Right lobe of liver (tissue), 6 donors: ENCODE results near the gene MBP. TPM values are rescaled to one million over a fixed set of nuclear protein-coding genes. Genes with fewer than 3 reads are reported as not detected.

Experiments used
- ATAC-seq, 4 donors: fragments of 200-7000 bp; cut with Tn5 transposase; one replicate each; pipeline ENCODE4 v1.9.1; 2020; ENCODE audit warnings: mild to moderate bottlenecking in 4 of 4, moderate library complexity in 4 of 4
- DNase-seq, 3 donors: peaks; one replicate each; pipeline ENCODE4 v3.0.0-alpha.2; 2020
- H3K27ac ChIP-seq, 3 donors: fragments of 200-600 bp; one replicate each; pipeline ENCODE4 v1.8.0; 2022
- H3K27me3 ChIP-seq, 2 donors: fragments of 200-600 bp; one replicate each; pipeline ENCODE4 v1.8.0; 2022
- H3K36me3 ChIP-seq, 4 donors: fragments of 200-600 bp; sonication (generic) in 1 of 4; one replicate each; pipeline versions ENCODE4 v1.5.1 to v1.8.0; 2017 to 2022; ENCODE audit warnings: control low read depth in 1 of 4
- H3K4me1 ChIP-seq, 4 donors: fragments of 200-600 bp; sonication (generic) in 1 of 4; one replicate each; pipeline versions ENCODE4 v1.5.1 to v1.8.0; 2017 to 2022; ENCODE audit warnings: control low read depth in 1 of 4
- H3K4me3 ChIP-seq, 3 donors: fragments of 200-600 bp; one replicate each; pipeline ENCODE4 v1.8.0; 2022
- H3K9me3 ChIP-seq, 4 donors: fragments of 200-600 bp; sonication (generic) in 1 of 4; one replicate each; pipeline versions ENCODE4 v1.5.1 to v1.8.0; 2017 to 2022; ENCODE audit warnings: control low read depth in 1 of 4
- POLR2A ChIP-seq: fragments of 450-650 bp; IDR thresholded peaks from one replicate; pipeline ENCODE4 v1.6.1; 2017; ENCODE audit warnings: antibody characterized with exemption, mild to moderate bottlenecking
- WGBS: methylation state at CpG from one replicate; pipeline ENCODE4 v1.1.6; 2018; ENCODE audit warnings: low coverage, low lambda C conversion rate; ENCODE audit not compliant: insufficient coverage; ENCODE audit errors: missing lambda C conversion rate; 5-methylcytosine and 5-hydroxymethylcytosine counted together
- intact Hi-C, 2 donors: fragments of 100-400 bp; cut with DNase I; formaldehyde crosslinking; loops; one replicate each; pipeline versions ENCODE4 v1.11.2 to v1.14.1; 2022
- total RNA-seq, 6 experiments: library from RNA; depleted of rRNA in 2 of 6; stranded (reverse); fragments of >200 nt in 2 of 6; fragmentation: NEBNext Ultra II Directional in 3 of 6; extraction: Animal tissue kit (Norgen Biotek cat#: 25700) in 3 of 6; gene quantifications; one replicate each; pipeline versions ENCODE4 v1.1.0 to v1.2.4, GENCODE V29; 2016 to 2023
- TF ChIP-seq, protein P1 (sequence below), 4 donors: fragments of 200-600 bp in 3 of 4; fragments of 450-650 bp in 1 of 4; IDR thresholded peaks; one replicate each; pipeline versions ENCODE4 v1.5.1 to v1.8.0; 2016 to 2022; ENCODE audit warnings: antibody characterized with exemption in 4 of 4, mild to moderate bottlenecking in 2 of 4
- donor health status: DM: no; HTN: yes; CAD: no.
- donor health status: DM: no; HTN: no; CAD: no.
- donor health status: DM: no; HTN: no; CAD: no.
- donor health status: DM: no; HTN: yes; CAD: no.
- donor health status: DM: no; HTN: yes; CAD: no.

MBP gene
- total RNA-seq, 6 experiments from 2014 or later, result 24.0 to 40.8 (median 27.6) TPM

DNA sequence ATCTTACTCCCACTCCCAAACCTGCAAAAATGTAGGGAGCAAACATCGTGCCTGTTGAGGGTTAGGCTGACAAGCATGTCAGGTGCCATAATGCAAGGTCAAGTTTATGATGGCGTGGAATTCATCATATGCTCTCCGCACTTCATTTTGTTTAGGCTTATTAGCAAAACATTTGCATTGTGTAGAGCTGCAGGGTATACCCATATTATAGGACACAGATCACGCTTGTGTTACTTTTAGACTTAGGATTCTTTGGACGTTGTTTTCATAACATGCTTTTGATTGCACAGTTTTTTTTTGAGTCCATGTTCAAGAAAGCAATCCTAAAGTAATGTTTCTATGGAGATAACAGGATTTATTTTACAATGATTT lies 22.9 kb downstream of the MBP start:
- Histone ChIP-seq H3K4me1 (peaks cover 0 to 17% (median 11%) of the 10 kb centered on the region in 4 donors), H3K4me3 (no peak overlapping the region), H3K27me3 (no peaks in the 10 kb centered on the region), H3K36me3 (no peaks in the 10 kb centered on the region), H3K9me3 (no peaks in the 10 kb centered on the region), H3K27ac (no peak overlapping the region)
- no peak for ATAC-seq
- TF ChIP-seq, protein P1, sequence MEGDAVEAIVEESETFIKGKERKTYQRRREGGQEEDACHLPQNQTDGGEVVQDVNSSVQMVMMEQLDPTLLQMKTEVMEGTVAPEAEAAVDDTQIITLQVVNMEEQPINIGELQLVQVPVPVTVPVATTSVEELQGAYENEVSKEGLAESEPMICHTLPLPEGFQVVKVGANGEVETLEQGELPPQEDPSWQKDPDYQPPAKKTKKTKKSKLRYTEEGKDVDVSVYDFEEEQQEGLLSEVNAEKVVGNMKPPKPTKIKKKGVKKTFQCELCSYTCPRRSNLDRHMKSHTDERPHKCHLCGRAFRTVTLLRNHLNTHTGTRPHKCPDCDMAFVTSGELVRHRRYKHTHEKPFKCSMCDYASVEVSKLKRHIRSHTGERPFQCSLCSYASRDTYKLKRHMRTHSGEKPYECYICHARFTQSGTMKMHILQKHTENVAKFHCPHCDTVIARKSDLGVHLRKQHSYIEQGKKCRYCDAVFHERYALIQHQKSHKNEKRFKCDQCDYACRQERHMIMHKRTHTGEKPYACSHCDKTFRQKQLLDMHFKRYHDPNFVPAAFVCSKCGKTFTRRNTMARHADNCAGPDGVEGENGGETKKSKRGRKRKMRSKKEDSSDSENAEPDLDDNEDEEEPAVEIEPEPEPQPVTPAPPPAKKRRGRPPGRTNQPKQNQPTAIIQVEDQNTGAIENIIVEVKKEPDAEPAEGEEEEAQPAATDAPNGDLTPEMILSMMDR (IDR thresholded peaks at IDR 0.05), result no peak
- TF ChIP-seq POLR2A, result no peak
- intact Hi-C loops, result no loop called here
- no peak for DNase-seq
- 79% methylated on average over 5 of the region's 5 CpGs for WGBS

DNA sequence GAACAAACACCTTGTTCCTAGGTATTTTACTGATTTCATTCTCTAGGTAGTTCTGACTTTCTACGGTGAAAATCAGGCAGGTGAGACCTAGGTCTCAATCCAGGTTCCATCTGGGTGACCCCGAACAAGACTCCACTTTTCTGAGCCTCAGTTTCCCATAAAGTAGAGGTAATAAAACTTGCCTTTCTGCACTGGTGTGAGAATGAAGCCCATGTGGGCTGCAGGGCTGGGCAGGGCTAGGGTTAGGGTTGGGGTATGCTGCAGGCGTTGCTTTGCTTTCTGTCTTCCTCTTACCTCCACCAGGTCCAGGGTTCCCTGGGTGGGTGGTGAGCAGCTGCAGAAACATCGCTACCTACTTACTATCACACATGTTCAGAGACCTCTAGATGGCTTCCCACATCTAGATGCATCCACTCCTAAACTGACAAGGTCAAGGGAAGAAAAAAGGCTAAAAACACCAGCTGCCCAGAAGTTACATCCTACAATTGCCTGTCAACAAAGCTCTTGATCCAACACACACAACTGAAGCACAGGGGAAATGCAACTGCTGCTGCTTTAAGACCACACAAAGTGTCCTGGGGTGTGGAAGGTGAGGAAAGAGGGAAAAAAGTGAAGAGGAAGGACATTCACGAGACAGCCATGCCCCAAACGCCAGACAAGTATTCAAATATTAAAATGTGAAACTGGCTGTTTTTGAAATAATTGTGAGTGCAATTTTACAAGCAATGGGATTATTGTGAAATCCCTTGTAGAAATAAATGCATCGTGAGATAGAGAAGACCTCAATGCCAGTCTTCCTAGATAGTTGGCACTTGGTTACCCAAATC lies 23.5 kb downstream of the MBP start:
- no peak for DNase-seq
- Histone ChIP-seq H3K9me3 (no peaks in the 10 kb centered on the region), H3K27me3 (no peaks in the 10 kb centered on the region), H3K36me3 (no peaks in the 10 kb centered on the region), H3K4me3 (no peak overlapping the region), H3K4me1 (peaks cover 0 to 18% (median 11%) of the 10 kb centered on the region in 4 donors), H3K27ac (peak overlapping the region in 2 of 3 donors; percentile 10 to 51)
- ATAC-seq, result no peak
- TF ChIP-seq, protein P1 (IDR thresholded peaks at IDR 0.05), result no peak
- no peak for TF ChIP-seq POLR2A
- intact Hi-C loops, result no loop called here
- 60% methylated on average over 5 of the region's 7 CpGs for WGBS

DNA sequence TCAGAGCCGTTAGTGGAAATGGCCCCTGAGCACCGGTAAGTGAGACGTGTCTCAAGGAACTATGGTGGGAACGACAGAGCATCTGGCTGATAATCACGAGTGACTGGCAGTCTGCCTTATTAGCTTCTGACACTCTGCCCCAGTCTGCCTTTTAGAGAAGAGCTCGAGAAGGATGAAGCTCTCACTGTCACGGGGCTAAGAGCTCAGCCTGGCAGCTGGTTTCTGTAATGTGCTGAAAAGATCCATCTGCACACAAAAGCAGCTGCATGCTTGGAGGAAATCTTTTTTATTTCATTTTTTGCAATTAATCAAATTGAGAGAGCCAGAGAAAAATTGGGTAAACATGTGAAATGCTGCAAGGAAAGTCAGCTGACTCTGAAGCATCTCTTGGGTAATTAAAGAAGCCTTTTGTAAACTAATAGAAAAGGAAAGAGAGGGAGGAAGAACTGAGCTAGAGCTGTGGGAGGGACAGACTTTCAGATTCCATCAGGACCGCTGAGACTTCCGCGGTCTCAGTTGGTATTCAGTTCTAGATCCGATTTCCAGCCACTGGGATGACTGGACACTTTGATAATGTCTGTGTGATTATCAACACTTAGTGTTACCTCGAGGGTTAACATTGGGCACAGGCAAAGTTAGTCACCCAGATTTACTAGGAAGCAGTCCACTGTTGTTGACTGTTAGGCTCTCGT lies 24.4 kb downstream of the MBP start:
- H3K4me1 ChIP-seq, result peaks cover 0 to 18% (median 11%) of the 10 kb centered on the region in 4 donors

DNA sequence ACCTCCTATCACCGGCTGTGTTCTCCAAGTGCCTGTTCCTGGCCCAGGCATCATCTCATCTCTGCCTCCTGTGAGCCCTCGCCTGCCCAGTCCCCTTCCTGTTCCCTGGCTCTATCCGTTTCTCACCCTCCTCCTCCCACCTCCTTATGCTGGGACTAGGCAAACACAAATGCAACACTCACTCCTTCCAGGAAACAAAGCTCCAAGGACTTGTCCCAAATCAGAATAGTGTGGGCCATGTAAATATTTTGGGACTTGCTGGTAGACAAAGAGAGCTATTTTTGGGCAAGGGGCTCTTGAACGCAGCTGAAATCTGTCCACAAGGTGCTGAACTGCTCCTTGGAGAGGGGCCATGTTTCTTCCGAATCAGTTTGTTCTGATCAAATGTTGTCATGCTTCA lies 25.3 kb downstream of the MBP start:
- Histone ChIP-seq H3K36me3 (no peaks in the 10 kb centered on the region), H3K27me3 (no peaks in the 10 kb centered on the region), H3K4me1 (peaks cover 0 to 25% (median 14%) of the 10 kb centered on the region in 4 donors), H3K27ac (peak overlapping the region in 2 of 3 donors; percentile 21 to 51), H3K4me3 (no peak overlapping the region), H3K9me3 (no peaks in the 10 kb centered on the region)
- ATAC-seq, result no peak
- TF ChIP-seq POLR2A, result no peak
- TF ChIP-seq, protein P1 (IDR thresholded peaks at IDR 0.05), result no peak
- WGBS, result 70% methylated on average over 4 of the region's 5 CpGs
- no peak for DNase-seq
- intact Hi-C loops, result no loop called here

More for the DNA sequence above, 24.4 kb downstream of the MBP start:
- peak in 3 of 4 donors; percentile 11 to 14 (median 12) for ATAC-seq
- Histone ChIP-seq H3K9me3 (no peaks in the 10 kb centered on the region), H3K27me3 (no peaks in the 10 kb centered on the region), H3K27ac (peak overlapping the region in 2 of 3 donors; percentile 10 to 51), H3K4me3 (no peak overlapping the region), H3K36me3 (no peaks in the 10 kb centered on the region)
- TF ChIP-seq POLR2A, result no peak
- WGBS, result 45% methylated on average over 13 of the region's 13 CpGs
- no peak for DNase-seq
- intact Hi-C loops, result no loop called here

DNA sequence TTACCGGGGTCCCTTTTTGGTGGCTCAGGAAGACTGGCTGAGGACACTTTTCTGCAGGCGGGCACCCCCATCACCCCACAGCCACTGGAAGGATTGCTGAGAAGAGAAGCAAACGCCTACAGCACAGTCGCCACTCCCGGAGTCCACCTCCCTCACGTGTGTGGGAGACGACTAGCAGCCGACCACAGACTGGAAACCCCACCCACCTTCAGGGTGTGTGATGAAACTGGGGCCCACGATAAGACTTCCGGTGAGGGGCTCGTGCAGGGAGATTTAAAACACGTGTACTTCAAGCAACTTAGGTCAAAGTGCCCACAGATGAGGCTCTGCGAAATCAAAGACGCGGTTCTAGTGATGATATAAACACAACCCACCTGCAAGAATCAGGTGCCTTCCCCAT lies 26.3 kb downstream of the MBP start:
- Histone ChIP-seq H3K4me3 (no peak overlapping the region), H3K9me3 (no peaks in the 10 kb centered on the region), H3K36me3 (no peaks in the 10 kb centered on the region), H3K27me3 (no peaks in the 10 kb centered on the region), H3K4me1 (peaks cover 0 to 28% (median 20%) of the 10 kb centered on the region in 4 donors), H3K27ac (no peak overlapping the region)
- ATAC-seq (no peak), DNase-seq (no peak)
- WGBS, result 63% methylated on average over 12 of the region's 15 CpGs
- TF ChIP-seq, protein P1 (IDR thresholded peaks at IDR 0.05), result no peak
- TF ChIP-seq POLR2A, result no peak
- intact Hi-C loops, result no loop called here
